IMR-90 (cell line): ENCODE measurements around the gene SCAF1. TPM values are rescaled to one million over a fixed set of nuclear protein-coding genes. Genes with fewer than 3 reads are reported as not detected.

Experiments used
- ATAC-seq: fragments of 200-7000 bp; cut with Tn5 transposase; 2 replicates; pipeline ENCODE4 v1.9.1; 2020; ENCODE audit warnings: low read depth, mild to moderate bottlenecking, moderate library complexity
- BruUV-seq: library from RNA; stranded (reverse); fragments of 400-500 nt; replicated peaks from 2 replicates; lab custom pipeline; 2021; lab: Mats Ljungman, UMichigan
- CTCF ChIA-PET: fragments of 300-600 bp; formaldehyde crosslinking; extraction: SDS; loops from one replicate; lab custom pipeline; 2021; ENCODE audit warnings: antibody characterized with exemption; lab: Yijun Ruan, JAX
- POLR2A ChIA-PET: fragments of 300-600 bp; sonication (Branson Sonifier 250); formaldehyde crosslinking; loops from one replicate; lab custom pipeline; 2022; ENCODE audit warnings: antibody characterized with exemption; ENCODE audit not compliant: unreplicated experiment; lab: Charles Lee
- DNase-seq: peaks from one replicate; pipeline ENCODE4 v3.0.0; 2013
- H2AFZ ChIP-seq: replicated peaks from 2 replicates; pipeline ENCODE3; 2013; ENCODE audit warnings: low read length, mild to moderate bottlenecking; ENCODE audit not compliant: poor library complexity
- H2AK5ac ChIP-seq: 2 replicates; pipeline ENCODE4 v1.6.1; 2013; ENCODE audit warnings: low read depth, low read length, inconsistent platforms
- H2AK9ac ChIP-seq: replicated peaks from 2 replicates; pipeline ENCODE3; 2013; ENCODE audit warnings: mild to moderate bottlenecking, low read depth, low read length, moderate library complexity; ENCODE audit not compliant: poor library complexity
- H2BK120ac ChIP-seq: 2 replicates; pipeline ENCODE4 v1.6.1; 2013; ENCODE audit warnings: low read depth, low read length, inconsistent platforms
- H2BK15ac ChIP-seq: 3 replicates; pipeline ENCODE4 v1.6.1; 2013; ENCODE audit warnings: low read depth, low read length, inconsistent platforms
- H2BK20ac ChIP-seq: 2 replicates; pipeline ENCODE4 v1.6.1; 2013; ENCODE audit warnings: low read depth, mild to moderate bottlenecking, inconsistent platforms, low read length, moderate library complexity
- H2BK5ac ChIP-seq: 2 replicates; pipeline ENCODE4 v1.6.1; 2013; ENCODE audit warnings: mild to moderate bottlenecking, low read depth, low read length, inconsistent platforms; ENCODE audit not compliant: poor library complexity, severe bottlenecking
- H3K14ac ChIP-seq: replicated peaks from 2 replicates; pipeline ENCODE4 v1.6.1; 2013; ENCODE audit warnings: low read depth, low read length, inconsistent platforms
- H3K18ac ChIP-seq: 2 replicates; pipeline ENCODE4 v1.6.1; 2013; ENCODE audit warnings: low read depth, low read length, control low read depth
- H3K23ac ChIP-seq: 2 replicates; pipeline ENCODE4 v1.6.1; 2013; ENCODE audit warnings: low read depth, low read length, inconsistent platforms
- H3K27ac ChIP-seq: 2 replicates; pipeline ENCODE4 v1.5.1; 2013; ENCODE audit warnings: mild to moderate bottlenecking, control low read depth, low read length; ENCODE audit not compliant: insufficient read depth
- H3K27me3 ChIP-seq: 2 replicates; pipeline ENCODE4 v1.6.1; 2013; ENCODE audit warnings: low read length; ENCODE audit not compliant: control insufficient read depth, insufficient read depth
- H3K36me3 ChIP-seq: 2 replicates; pipeline ENCODE4 v1.6.1; 2013; ENCODE audit warnings: low read length, mixed read lengths; ENCODE audit not compliant: control insufficient read depth, insufficient read depth
- H3K4ac ChIP-seq: 2 replicates; pipeline ENCODE4 v1.6.1; 2013; ENCODE audit warnings: low read depth, low read length, inconsistent platforms
- H3K4me1 ChIP-seq: 2 replicates; pipeline ENCODE4 v1.6.1; 2013; ENCODE audit warnings: low read length, mixed read lengths; ENCODE audit not compliant: control insufficient read depth, insufficient read depth
- H3K4me2 ChIP-seq: 2 replicates; pipeline ENCODE4 v1.6.1; 2013; ENCODE audit warnings: low read depth, mild to moderate bottlenecking, control low read depth, low read length, moderate library complexity
- H3K4me3 ChIP-seq: 2 replicates; pipeline ENCODE4 v1.5.1; 2013; ENCODE audit warnings: low read depth, mild to moderate bottlenecking, control low read depth, low read length, moderate library complexity; ENCODE audit not compliant: insufficient read depth
- H3K56ac ChIP-seq: 2 replicates; pipeline ENCODE4 v1.6.1; 2013; ENCODE audit warnings: low read length, inconsistent platforms; ENCODE audit not compliant: insufficient read depth; ENCODE audit errors: extremely low read depth
- H3K79me1 ChIP-seq, 2 experiments: 2 replicates each; pipeline ENCODE4 v1.6.1; 2013; ENCODE audit warnings: low read length in 2 of 2, inconsistent platforms in 1 of 2, low read depth in 1 of 2
- H3K9ac ChIP-seq: 2 replicates; pipeline ENCODE4 v1.6.1; 2013; ENCODE audit warnings: low read depth, low read length, control low read depth
- H3K9me1 ChIP-seq: 2 replicates; pipeline ENCODE4 v1.6.1; 2013; ENCODE audit warnings: low read length, inconsistent platforms; ENCODE audit not compliant: insufficient read depth
- H3K9me3 ChIP-seq: 2 replicates; pipeline ENCODE4 v1.6.1; 2013; ENCODE audit warnings: low read length; ENCODE audit not compliant: control insufficient read depth, insufficient read depth
- H4K20me1 ChIP-seq: 2 replicates; pipeline ENCODE4 v1.6.1; 2013; ENCODE audit warnings: low read length, inconsistent platforms; ENCODE audit not compliant: insufficient read depth
- H4K5ac ChIP-seq: 2 replicates; pipeline ENCODE4 v1.6.1; 2013; ENCODE audit warnings: mild to moderate bottlenecking, low read depth, low read length, control low read depth
- H4K8ac ChIP-seq, 2 experiments: 2 replicates each; pipeline ENCODE4 v1.6.1; 2013; ENCODE audit warnings: low read depth in 2 of 2, low read length in 2 of 2, control low read depth in 1 of 2, inconsistent platforms in 1 of 2
- H4K91ac ChIP-seq: 2 replicates; pipeline ENCODE4 v1.6.1; 2013; ENCODE audit warnings: low read depth, low read length, inconsistent platforms; ENCODE audit not compliant: insufficient read depth
- CEBPB ChIP-seq: IDR thresholded peaks from 2 replicates; pipeline ENCODE4 v1.6.1; 2012; ENCODE audit warnings: low read depth, low read length, improper control_type of control experiment
- CHD1 ChIP-seq: IDR thresholded peaks from 2 replicates; pipeline ENCODE4 v1.6.1; 2012; ENCODE audit warnings: low read depth, low read length, improper control_type of control experiment
- CTCF ChIP-seq: conservative IDR thresholded peaks from 2 replicates; pipeline ENCODE4 v1.5.1; 2012; ENCODE audit warnings: mild to moderate bottlenecking, low read depth, low read length, improper control_type of control experiment
- MAZ ChIP-seq: IDR thresholded peaks from 2 replicates; pipeline ENCODE4 v1.6.1; 2012; ENCODE audit warnings: low read depth, mild to moderate bottlenecking, low read length, improper control_type of control experiment, moderate library complexity, borderline replicate concordance
- MXI1 ChIP-seq: IDR thresholded peaks from 2 replicates; pipeline ENCODE4 v1.6.1; 2012; ENCODE audit warnings: low read depth, mild to moderate bottlenecking, low read length, moderate library complexity, borderline replicate concordance
- NFE2L2 ChIP-seq: fragments of 150-350 bp; IDR thresholded peaks from 2 replicates; pipeline ENCODE4 v1.6.1; 2016; ENCODE audit warnings: low read depth, mild to moderate bottlenecking, low read length
- RAD21 ChIP-seq: IDR thresholded peaks from 2 replicates; pipeline ENCODE4 v1.6.1; 2012; ENCODE audit warnings: low read length, improper control_type of control experiment
- RCOR1 ChIP-seq: IDR thresholded peaks from 2 replicates; pipeline ENCODE4 v1.6.1; 2012; ENCODE audit warnings: mild to moderate bottlenecking, low read length, improper control_type of control experiment; ENCODE audit not compliant: insufficient replicate concordance
- WGBS, 2 experiments: methylation state at CpG; one replicate each; pipeline versions ENCODE4 v1.1.5 to v1.1.7; 2013; ENCODE audit warnings: missing lambda C conversion rate in 2 of 2; ENCODE audit not compliant: insufficient read length in 1 of 2; ENCODE audit errors: extremely low coverage in 2 of 2; 5-methylcytosine and 5-hydroxymethylcytosine counted together
- dilution Hi-C: fragments of 300-500 bp; cut with HindIII; formaldehyde crosslinking; loops from one replicate; pipeline ENCODE4 v1.14.3; 2018; ENCODE audit warnings: low sequenced_read_pairs; ENCODE audit not compliant: unreplicated experiment
- in situ Hi-C: fragments of 300-500 bp; cut with MboI; formaldehyde crosslinking; loops from 3 replicates; pipeline ENCODE4 v1.14.3; 2019; ENCODE audit warnings: low sequenced_read_pairs, inconsistent platforms, mixed read lengths
- intact Hi-C: fragments of 100-400 bp; cut with micrococcal nuclease; formaldehyde crosslinking; loops from 2 replicates; pipeline ENCODE4 v1.10.0; 2022
- polyA plus RNA-seq, 3 experiments: library from polyadenylated mRNA; depleted of rRNA; stranded (reverse); fragments of >200 nt; gene quantifications; 2 replicates each; pipeline ENCODE4 v1.2.3, GENCODE V29; 2012; ENCODE audit warnings: low replicate concordance in 1 of 3
- total RNA-seq: library from RNA; depleted of rRNA; stranded (reverse); fragments of >200 nt; gene quantifications from 2 replicates; pipeline ENCODE4 v1.2.3, GENCODE V29; 2012

The SCAF1 gene
- total and polyA plus RNA-seq, 2 of the 4 experiments (the other 2 are of a cell fraction), result 2.2 to 14.8 TPM

- H2BK5ac ChIP-seq, result no peak overlapping the region
- no peak overlapping the region for H2BK120ac ChIP-seq
- TF ChIP-seq CTCF (no peak), MAZ (no peak), NFE2L2 (no peak), RCOR1 (no peak), RAD21 (no peak), CEBPB (no peak), MXI1 (no peak), CHD1 (no peak)
- H4K91ac ChIP-seq, result no peak overlapping the region
- ATAC-seq (no peak), DNase-seq (no peak)
- H3K36me3 ChIP-seq, result peaks cover 3% of the 10 kb centered on the region; the same call in 1 of the 2 replicates
- no peak overlapping the region for H3K9ac ChIP-seq
- H2AFZ ChIP-seq, result no peak overlapping the region
- no peak overlapping the region for H3K4ac ChIP-seq
- in situ Hi-C loops, result loop anchor here (10.0 kb wide), 1 partner anchor 175 kb away; the partner anchor contains the start of gene RPS11
- no CpG with 5 or more reads among the region's 3 CpGs for WGBS, 2 experiments
- no peak overlapping the region for H3K4me3 ChIP-seq
- H3K4me2 ChIP-seq, result no peak overlapping the region
- H3K27me3 ChIP-seq, result no peaks in the 10 kb centered on the region
- H4K5ac ChIP-seq, result no peak overlapping the region
- no peak overlapping the region for H3K23ac ChIP-seq
- H3K56ac ChIP-seq, result no peak overlapping the region
- H4K8ac ChIP-seq, result no peak overlapping the region
- POLR2A ChIA-PET, result no interaction called here
- H3K9me3 ChIP-seq, result no peaks in the 10 kb centered on the region
- BruUV-seq, result no TSS peak
- no peak overlapping the region for H2BK15ac ChIP-seq
- dilution Hi-C loops, result no loop called here
- intact Hi-C loops, result no loop called here
- no peak overlapping the region for H3K14ac ChIP-seq
- peaks cover 8 to 48% of the 10 kb centered on the region in 2 experiments; a peak in 3 of 4 replicates for H3K79me1 ChIP-seq
- CTCF ChIA-PET, result no interaction called here
- no peak overlapping the region for H2AK9ac ChIP-seq
- H3K4me1 ChIP-seq, result peaks cover 7% of the 10 kb centered on the region
- no peaks in the 10 kb centered on the region for H3K9me1 ChIP-seq
- no peak overlapping the region for H3K27ac ChIP-seq
- no peak overlapping the region for H3K18ac ChIP-seq
- H4K20me1 ChIP-seq, result no peaks in the 10 kb centered on the region; the same call in 1 of the 2 replicates
- H2AK5ac ChIP-seq, result no peak overlapping the region
- no peak overlapping the region for H2BK20ac ChIP-seq
These were observed 27.5 kb downstream of the SCAF1 start for GRCh38 chr19:49669516-49669915.
